PC-3 (cell line): ENCODE results near the gene ADAMTS3.

ENCODE experiments used
- EZH2 ChIP-seq: fragments of 300-600 bp; sonication (generic); IDR thresholded peaks from one replicate; pipeline ENCODE4 v1.6.1; 2017; ENCODE audit warnings: antibody characterized with exemption, mild to moderate bottlenecking, low read length; ENCODE audit not compliant: unreplicated experiment
- EZH2phosphoT487 ChIP-seq: fragments of 300-600 bp; sonication (generic); IDR thresholded peaks from 2 replicates; pipeline ENCODE4 v1.6.1; 2018; ENCODE audit warnings: mild to moderate bottlenecking, antibody characterized with exemption, low read length, borderline replicate concordance
- TF ChIP-seq, protein P1 (sequence below): fragments of 300-600 bp; sonication (generic); conservative IDR thresholded peaks from 2 replicates; pipeline ENCODE4 v1.5.1; 2017; ENCODE audit warnings: antibody characterized with exemption, low read depth, mild to moderate bottlenecking, low read length

DNA sequence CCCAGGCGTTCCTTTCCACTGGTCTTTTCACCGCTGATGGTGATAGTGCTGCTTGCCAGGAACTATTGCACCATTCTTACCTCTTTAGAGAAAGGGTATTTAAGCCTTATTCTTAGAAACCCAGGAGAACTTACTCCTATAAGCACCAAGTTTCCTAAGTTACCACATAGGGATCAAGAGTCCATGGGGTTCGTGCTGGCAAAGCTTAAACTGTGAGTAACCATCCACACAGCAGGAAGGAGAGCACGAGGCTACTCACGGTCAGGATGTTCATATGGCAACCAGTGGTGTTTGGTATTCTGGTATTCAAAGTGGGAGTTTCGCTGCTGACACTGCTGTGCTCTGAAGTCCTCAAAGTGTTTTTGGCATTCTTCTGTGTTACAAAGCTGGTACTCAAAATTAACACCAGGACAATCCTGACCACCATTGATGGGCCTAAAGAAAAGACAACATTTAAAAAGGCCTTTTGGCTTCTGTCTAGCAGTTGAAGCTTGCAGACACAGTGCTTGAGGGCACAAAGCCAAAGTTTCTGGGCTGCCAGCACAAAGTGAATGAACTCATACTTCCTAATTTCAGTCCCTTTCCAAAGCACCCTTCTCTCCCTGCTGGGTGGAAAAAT lies 256.9 kb downstream of the ADAMTS3 start:
- TF ChIP-seq, protein P1, sequence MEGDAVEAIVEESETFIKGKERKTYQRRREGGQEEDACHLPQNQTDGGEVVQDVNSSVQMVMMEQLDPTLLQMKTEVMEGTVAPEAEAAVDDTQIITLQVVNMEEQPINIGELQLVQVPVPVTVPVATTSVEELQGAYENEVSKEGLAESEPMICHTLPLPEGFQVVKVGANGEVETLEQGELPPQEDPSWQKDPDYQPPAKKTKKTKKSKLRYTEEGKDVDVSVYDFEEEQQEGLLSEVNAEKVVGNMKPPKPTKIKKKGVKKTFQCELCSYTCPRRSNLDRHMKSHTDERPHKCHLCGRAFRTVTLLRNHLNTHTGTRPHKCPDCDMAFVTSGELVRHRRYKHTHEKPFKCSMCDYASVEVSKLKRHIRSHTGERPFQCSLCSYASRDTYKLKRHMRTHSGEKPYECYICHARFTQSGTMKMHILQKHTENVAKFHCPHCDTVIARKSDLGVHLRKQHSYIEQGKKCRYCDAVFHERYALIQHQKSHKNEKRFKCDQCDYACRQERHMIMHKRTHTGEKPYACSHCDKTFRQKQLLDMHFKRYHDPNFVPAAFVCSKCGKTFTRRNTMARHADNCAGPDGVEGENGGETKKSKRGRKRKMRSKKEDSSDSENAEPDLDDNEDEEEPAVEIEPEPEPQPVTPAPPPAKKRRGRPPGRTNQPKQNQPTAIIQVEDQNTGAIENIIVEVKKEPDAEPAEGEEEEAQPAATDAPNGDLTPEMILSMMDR, result no peak
- TF ChIP-seq EZH2 (no peak), EZH2phosphoT487 (no peak)
